Transverse colon (tissue), 3 donors: ENCODE measurements around the gene AIPL1.

ENCODE experiments used
- CTCF ChIP-seq, 5 experiments: fragments of 200-600 bp in 3 of 5; fragments of 450-650 bp in 2 of 5; sonication (generic) in 3 of 5; IDR thresholded peaks; 1 replicate in 2 of 5; 2 replicates in 3 of 5; pipeline ENCODE4 v1.5.1; 2016 to 2017; ENCODE audit warnings: antibody characterized with exemption in 5 of 5, inconsistent platforms in 3 of 5, mild to moderate bottlenecking in 2 of 5, moderate library complexity in 1 of 5
- POLR2A ChIP-seq: fragments of 450-650 bp; IDR thresholded peaks from one replicate; pipeline ENCODE4 v1.6.1; 2016; ENCODE audit warnings: antibody characterized with exemption, mild to moderate bottlenecking, moderate library complexity

DNA sequence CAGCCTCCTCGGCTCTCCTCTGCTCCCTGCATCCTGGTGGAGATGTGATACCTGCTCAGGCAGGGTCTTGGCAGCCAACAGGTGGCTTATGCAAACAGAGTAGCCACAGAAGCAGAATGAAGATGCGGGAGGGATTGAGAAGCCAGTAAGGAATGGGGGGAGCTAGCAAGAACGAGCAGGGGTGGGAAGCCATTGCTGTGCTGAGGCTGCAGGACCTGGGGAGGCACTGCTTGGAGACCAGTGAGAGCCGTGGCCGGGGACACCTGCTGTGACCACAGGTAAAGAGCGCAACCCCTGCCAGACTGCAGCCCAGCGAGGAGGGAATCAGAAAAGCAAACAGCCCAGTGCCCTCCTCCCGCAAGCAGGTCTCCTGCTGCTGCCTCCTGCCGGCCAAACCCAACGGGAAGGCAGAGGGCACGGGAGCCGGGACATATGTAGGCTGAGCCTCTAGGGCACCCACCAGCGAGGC is 14.7 kb downstream of the AIPL1 start:
- TF ChIP-seq POLR2A (no peak), CTCF (IDR thresholded peaks at IDR 0.05) (peak in 2 of 5 experiments; percentile 13 to 17)
